ENCODE measurements around the gene MACO1. TPM values are rescaled to one million over a fixed set of nuclear protein-coding genes. Genes with fewer than 3 reads are reported as not detected.

MACO1 gene
- total and polyA plus RNA-seq, 2 of the 13 experiments (the other 11 are each of a cell fraction or from before 2014, with no cell fraction given): 9.7 to 17.0 TPM

- no peak for TF ChIP-seq ZNF512B (CRISPR knock-in tag; IDR thresholded peaks at IDR 0.05; ENCODE audit: borderline replicate concordance)
- TF ChIP-seq SRF (IDR thresholded peaks at IDR 0.05; ENCODE audit: low read depth, low read length): no peak
- TF ChIP-seq ATF6 (CRISPR knock-in tag; conservative IDR thresholded peaks at IDR 0.05): 0 out of 2 replicates have a peak, but pooled peaks have one; percentile 62
- no peak for TF ChIP-seq ZNF17 (CRISPR knock-in tag; IDR thresholded peaks at IDR 0.05)
- TF ChIP-seq ZNF276 (CRISPR knock-in tag; IDR thresholded peaks at IDR 0.05; ENCODE audit: low read depth): no peak
- no peak for TF ChIP-seq NR2F2 (IDR thresholded peaks at IDR 0.05; ENCODE audit: borderline replicate concordance, low read depth)
- TF ChIP-seq CEBPZ (IDR thresholded peaks at IDR 0.05; ENCODE audit: low read length): no peak
- no peak for TF ChIP-seq ZNF574 (CRISPR knock-in tag; IDR thresholded peaks at IDR 0.05)
- no peak for TF ChIP-seq THYN1 (CRISPR knock-in tag; IDR thresholded peaks at IDR 0.05; ENCODE audit: borderline replicate concordance, low read depth)
- TF ChIP-seq ZNF713 (CRISPR knock-in tag; IDR thresholded peaks at IDR 0.05): no peak
- no peak for TF ChIP-seq ZBTB3 (CRISPR knock-in tag; IDR thresholded peaks at IDR 0.05; ENCODE audit: borderline replicate concordance, low read depth)
- TF ChIP-seq MAFG (CRISPR knock-in tag; IDR thresholded peaks at IDR 0.05): no peak
- TF ChIP-seq FOXO1 (CRISPR knock-in tag; IDR thresholded peaks at IDR 0.05): peak; percentile 78; the same call in 1 of the 2 replicates
- TF ChIP-seq ZNF547 (CRISPR knock-in tag; IDR thresholded peaks at IDR 0.05): no peak
- no peak for TF ChIP-seq ZNF484 (CRISPR knock-in tag; IDR thresholded peaks at IDR 0.05; ENCODE audit: borderline replicate concordance, low read depth)
These were observed 28.0 kb downstream of the MACO1 start (continued) for GRCh38 chr1:25458541-25459298.

Data from HepG2 (cell line).